ENCODE results near the gene NYAP2.

Gene NYAP2

GRCh38 chr2:225536036-225536435, 136.5 kb downstream of the NYAP2 start:
- WGBS (ENCODE audit: insufficient coverage), result 93% methylated on average over 2 of the region's 2 CpGs
- ChIA-PET POLR2A (no interaction called here), CTCF (interaction anchor here (0.7 kb wide), 1 partner anchor 18 kb away, joined by 3 read pairs; no protein-coding TSS in a partner anchor)
- DNase-seq, result no peak
- H3K36me3 ChIP-seq (ENCODE audit: control insufficient read depth in 4 of 4, insufficient read depth in 4 of 4, low read length in 3 of 4), result no peaks in the 10 kb centered on the region
- no peaks in the 10 kb centered on the region for H3K4me1 ChIP-seq (ENCODE audit: control extremely low read depth in 1 of 4, control insufficient read depth in 4 of 4, insufficient read depth in 4 of 4, low read length in 3 of 4)
- H3K27me3 ChIP-seq (replicated peaks in 2 of 5; ENCODE audit: control insufficient read depth in 4 of 5, insufficient read depth in 5 of 5, low read length in 4 of 5), result no peaks in the 10 kb centered on the region
- no peak overlapping the region for H3K27ac ChIP-seq (ENCODE audit: insufficient read depth in 1 of 2, low read depth in 1 of 2, low read length in 2 of 2, poor library complexity in 1 of 2, severe bottlenecking in 2 of 2)
- no peak overlapping the region for H3K4me3 ChIP-seq (ENCODE audit: control insufficient read depth in 1 of 7, extremely low read depth in 1 of 7, insufficient read depth in 4 of 7, low read depth in 2 of 7, low read length in 6 of 7)
- no peaks in the 10 kb centered on the region for H3K9me3 ChIP-seq (ENCODE audit: control extremely low read depth in 1 of 5, control insufficient read depth in 4 of 5, insufficient read depth in 2 of 5, low read depth in 1 of 5, low read length in 4 of 5)

- H3K36me3 ChIP-seq (ENCODE audit: control insufficient read depth in 4 of 4, insufficient read depth in 4 of 4, low read length in 3 of 4), result no peaks in the 10 kb centered on the region
- H3K27ac ChIP-seq (ENCODE audit: insufficient read depth in 1 of 2, low read depth in 1 of 2, low read length in 2 of 2, poor library complexity in 1 of 2, severe bottlenecking in 2 of 2), result no peak overlapping the region
- no peaks in the 10 kb centered on the region for H3K9me3 ChIP-seq (ENCODE audit: control extremely low read depth in 1 of 5, control insufficient read depth in 4 of 5, insufficient read depth in 2 of 5, low read depth in 1 of 5, low read length in 4 of 5)
- WGBS (ENCODE audit: insufficient coverage), result no CpG with 5 or more reads among the region's 2 CpGs
- peaks cover 0 to 2% (median 0%) of the 10 kb centered on the region in 5 experiments for H3K27me3 ChIP-seq (replicated peaks in 2 of 5; ENCODE audit: control insufficient read depth in 4 of 5, insufficient read depth in 5 of 5, low read length in 4 of 5)
- H3K4me1 ChIP-seq (ENCODE audit: control extremely low read depth in 1 of 4, control insufficient read depth in 4 of 4, insufficient read depth in 4 of 4, low read length in 3 of 4), result no peaks in the 10 kb centered on the region
- ChIA-PET CTCF (no interaction called here), POLR2A (no interaction called here)
- H3K4me3 ChIP-seq (ENCODE audit: control insufficient read depth in 1 of 7, extremely low read depth in 1 of 7, insufficient read depth in 4 of 7, low read depth in 2 of 7, low read length in 6 of 7), result no peak overlapping the region
- no peak for DNase-seq
Observed at GRCh38 chr2:225543626-225544025, 144.1 kb downstream of the NYAP2 start.

DNA sequence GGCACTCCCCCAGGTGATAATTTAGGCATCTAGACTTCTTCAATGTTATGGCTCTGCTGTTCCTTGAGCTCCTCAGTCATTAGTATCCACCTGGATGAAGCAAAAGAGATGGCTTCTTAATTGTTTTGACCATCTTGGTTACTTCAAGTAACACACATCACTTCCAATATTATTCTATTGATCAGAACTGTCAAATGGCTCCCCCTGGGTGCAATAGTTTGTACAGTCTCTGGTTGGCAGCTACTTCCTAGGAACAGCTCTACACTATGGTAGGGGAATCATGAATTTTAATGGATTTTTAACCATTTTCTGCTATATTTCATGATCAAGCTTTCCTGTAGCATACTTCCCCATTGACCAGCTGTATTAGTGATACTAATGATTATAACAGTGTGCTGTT, 157.0 kb downstream of the NYAP2 start:
- Histone ChIP-seq H3K4me3 (ENCODE audit: control insufficient read depth in 1 of 7, extremely low read depth in 1 of 7, insufficient read depth in 4 of 7, low read depth in 2 of 7, low read length in 6 of 7) (no peak overlapping the region), H3K9me3 (ENCODE audit: control extremely low read depth in 1 of 5, control insufficient read depth in 4 of 5, insufficient read depth in 2 of 5, low read depth in 1 of 5, low read length in 4 of 5) (no peaks in the 10 kb centered on the region), H3K4me1 (ENCODE audit: control extremely low read depth in 1 of 4, control insufficient read depth in 4 of 4, insufficient read depth in 4 of 4, low read length in 3 of 4) (no peaks in the 10 kb centered on the region), H3K36me3 (ENCODE audit: control insufficient read depth in 4 of 4, insufficient read depth in 4 of 4, low read length in 3 of 4) (no peaks in the 10 kb centered on the region), H3K27ac (ENCODE audit: insufficient read depth in 1 of 2, low read depth in 1 of 2, low read length in 2 of 2, poor library complexity in 1 of 2, severe bottlenecking in 2 of 2) (no peak overlapping the region), H3K27me3 (replicated peaks in 2 of 5; ENCODE audit: control insufficient read depth in 4 of 5, insufficient read depth in 5 of 5, low read length in 4 of 5) (peaks cover 0 to 3% (median 2%) of the 10 kb centered on the region in 5 experiments)
- CTCF ChIA-PET, result interaction anchor here (2.1 kb wide), 1 partner anchor 11 kb away, joined by 6 read pairs; no protein-coding TSS in a partner anchor
- POLR2A ChIA-PET, result no interaction called here
- no peak for DNase-seq

GRCh38 chr2:225558399-225559071, 159.0 kb downstream of the NYAP2 start:
- Histone ChIP-seq H3K27ac (ENCODE audit: insufficient read depth in 1 of 2, low read depth in 1 of 2, low read length in 2 of 2, poor library complexity in 1 of 2, severe bottlenecking in 2 of 2) (no peak overlapping the region), H3K4me3 (ENCODE audit: control insufficient read depth in 1 of 7, extremely low read depth in 1 of 7, insufficient read depth in 4 of 7, low read depth in 2 of 7, low read length in 6 of 7) (no peak overlapping the region), H3K4me1 (ENCODE audit: control extremely low read depth in 1 of 4, control insufficient read depth in 4 of 4, insufficient read depth in 4 of 4, low read length in 3 of 4) (no peaks in the 10 kb centered on the region), H3K36me3 (ENCODE audit: control insufficient read depth in 4 of 4, insufficient read depth in 4 of 4, low read length in 3 of 4) (no peaks in the 10 kb centered on the region), H3K27me3 (replicated peaks in 2 of 5; ENCODE audit: control insufficient read depth in 4 of 5, insufficient read depth in 5 of 5, low read length in 4 of 5) (peaks cover 0 to 4% (median 2%) of the 10 kb centered on the region in 5 experiments), H3K9me3 (ENCODE audit: control extremely low read depth in 1 of 5, control insufficient read depth in 4 of 5, insufficient read depth in 2 of 5, low read depth in 1 of 5, low read length in 4 of 5) (no peaks in the 10 kb centered on the region)
- ChIA-PET POLR2A (no interaction called here), CTCF (interaction anchor here (2.1 kb wide), 1 partner anchor 14 kb away, joined by 6 read pairs; no protein-coding TSS in a partner anchor)
- no peak for DNase-seq
- 93% methylated on average over 5 of the region's 6 CpGs for WGBS (ENCODE audit: insufficient coverage)

DNA sequence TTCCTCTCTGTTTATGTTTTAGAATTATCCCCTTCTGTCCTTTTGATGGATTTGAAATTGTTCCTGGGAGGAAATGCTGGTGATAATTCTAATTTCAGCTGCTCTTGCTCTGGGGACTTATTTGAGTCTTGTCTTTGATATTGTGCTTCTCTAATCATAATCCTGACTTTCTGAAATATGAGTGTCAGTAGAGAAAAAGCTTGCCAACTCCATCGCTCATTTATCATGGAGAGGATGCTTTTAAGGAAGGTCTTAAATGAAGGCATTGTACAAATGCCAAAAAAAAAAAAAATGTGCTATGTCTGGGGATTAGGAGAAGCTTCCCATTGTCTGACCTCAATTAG, 159.5 kb downstream of the NYAP2 start:
- Histone ChIP-seq H3K4me1 (ENCODE audit: control extremely low read depth in 1 of 4, control insufficient read depth in 4 of 4, insufficient read depth in 4 of 4, low read length in 3 of 4) (no peaks in the 10 kb centered on the region), H3K36me3 (ENCODE audit: control insufficient read depth in 4 of 4, insufficient read depth in 4 of 4, low read length in 3 of 4) (no peaks in the 10 kb centered on the region), H3K27me3 (replicated peaks in 2 of 5; ENCODE audit: control insufficient read depth in 4 of 5, insufficient read depth in 5 of 5, low read length in 4 of 5) (peaks cover 0 to 4% (median 2%) of the 10 kb centered on the region in 5 experiments), H3K4me3 (ENCODE audit: control insufficient read depth in 1 of 7, extremely low read depth in 1 of 7, insufficient read depth in 4 of 7, low read depth in 2 of 7, low read length in 6 of 7) (no peak overlapping the region), H3K9me3 (ENCODE audit: control extremely low read depth in 1 of 5, control insufficient read depth in 4 of 5, insufficient read depth in 2 of 5, low read depth in 1 of 5, low read length in 4 of 5) (no peaks in the 10 kb centered on the region), H3K27ac (ENCODE audit: insufficient read depth in 1 of 2, low read depth in 1 of 2, low read length in 2 of 2, poor library complexity in 1 of 2, severe bottlenecking in 2 of 2) (no peak overlapping the region)
- no peak for DNase-seq
- ChIA-PET CTCF (no interaction called here), POLR2A (no interaction called here)
- WGBS (ENCODE audit: insufficient coverage), result no CpG with 5 or more reads among the region's 1 CpG

DNA sequence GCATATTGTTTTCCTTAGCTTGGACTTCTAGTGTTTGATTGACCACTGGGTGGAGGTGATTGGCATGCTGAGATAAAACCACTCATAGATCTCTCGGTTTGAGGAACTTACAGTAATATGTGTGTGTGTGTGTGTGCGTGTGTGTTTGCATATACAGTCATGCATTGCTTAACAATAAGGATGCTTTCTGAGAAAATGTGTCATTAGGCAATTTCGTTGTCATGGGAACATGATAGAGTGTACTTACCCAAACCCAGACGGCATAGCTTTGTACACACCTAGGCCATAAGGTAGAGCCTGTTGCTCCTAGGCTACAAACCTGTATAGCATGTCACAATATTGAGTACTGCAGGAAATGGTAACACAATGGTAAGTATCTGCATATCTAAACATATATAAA, 167.3 kb downstream of the NYAP2 start:
- 39% methylated on average over 2 of the region's 4 CpGs for WGBS (ENCODE audit: insufficient coverage)
- peaks cover 0 to 2% (median 0%) of the 10 kb centered on the region in 5 experiments for H3K27me3 ChIP-seq (replicated peaks in 2 of 5; ENCODE audit: control insufficient read depth in 4 of 5, insufficient read depth in 5 of 5, low read length in 4 of 5)
- no peak overlapping the region for H3K27ac ChIP-seq (ENCODE audit: insufficient read depth in 1 of 2, low read depth in 1 of 2, low read length in 2 of 2, poor library complexity in 1 of 2, severe bottlenecking in 2 of 2)
- no peak overlapping the region for H3K4me3 ChIP-seq (ENCODE audit: control insufficient read depth in 1 of 7, extremely low read depth in 1 of 7, insufficient read depth in 4 of 7, low read depth in 2 of 7, low read length in 6 of 7)
- POLR2A ChIA-PET, result no interaction called here
- H3K36me3 ChIP-seq (ENCODE audit: control insufficient read depth in 4 of 4, insufficient read depth in 4 of 4, low read length in 3 of 4), result no peaks in the 10 kb centered on the region
- DNase-seq, result no peak
- CTCF ChIA-PET, result no interaction called here
- no peaks in the 10 kb centered on the region for H3K4me1 ChIP-seq (ENCODE audit: control extremely low read depth in 1 of 4, control insufficient read depth in 4 of 4, insufficient read depth in 4 of 4, low read length in 3 of 4)
- H3K9me3 ChIP-seq (ENCODE audit: control extremely low read depth in 1 of 5, control insufficient read depth in 4 of 5, insufficient read depth in 2 of 5, low read depth in 1 of 5, low read length in 4 of 5), result peaks cover 0 to 2% (median 0%) of the 10 kb centered on the region in 5 experiments

DNA sequence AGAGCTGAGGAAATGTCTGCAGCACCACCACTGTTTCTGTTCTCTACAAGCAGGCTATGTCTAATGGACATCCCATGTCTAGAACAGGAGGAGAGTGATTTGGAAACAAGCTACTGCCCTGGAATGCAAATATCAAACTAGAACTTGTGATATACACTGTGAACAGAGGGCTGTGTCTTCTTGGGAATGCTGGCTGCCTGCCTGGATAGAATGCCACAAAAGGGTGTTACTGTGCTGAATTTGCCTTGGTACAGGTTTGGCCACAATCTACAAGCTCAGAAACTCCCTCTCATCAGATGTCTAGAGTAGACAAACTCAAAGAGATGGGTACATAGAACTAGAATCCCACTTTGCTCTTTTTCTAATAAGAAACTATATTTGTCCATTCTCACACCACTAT, 170.5 kb downstream of the NYAP2 start:
- CTCF ChIA-PET, result no interaction called here
- Histone ChIP-seq H3K27ac (ENCODE audit: insufficient read depth in 1 of 2, low read depth in 1 of 2, low read length in 2 of 2, poor library complexity in 1 of 2, severe bottlenecking in 2 of 2) (no peak overlapping the region), H3K9me3 (ENCODE audit: control extremely low read depth in 1 of 5, control insufficient read depth in 4 of 5, insufficient read depth in 2 of 5, low read depth in 1 of 5, low read length in 4 of 5) (peaks cover 0 to 2% (median 0%) of the 10 kb centered on the region in 5 experiments), H3K36me3 (ENCODE audit: control insufficient read depth in 4 of 4, insufficient read depth in 4 of 4, low read length in 3 of 4) (no peaks in the 10 kb centered on the region), H3K4me1 (ENCODE audit: control extremely low read depth in 1 of 4, control insufficient read depth in 4 of 4, insufficient read depth in 4 of 4, low read length in 3 of 4) (no peaks in the 10 kb centered on the region), H3K27me3 (replicated peaks in 2 of 5; ENCODE audit: control insufficient read depth in 4 of 5, insufficient read depth in 5 of 5, low read length in 4 of 5) (no peaks in the 10 kb centered on the region), H3K4me3 (ENCODE audit: control insufficient read depth in 1 of 7, extremely low read depth in 1 of 7, insufficient read depth in 4 of 7, low read depth in 2 of 7, low read length in 6 of 7) (no peak overlapping the region)
- DNase-seq, result no peak
- POLR2A ChIA-PET, result no interaction called here

All from common myeloid progenitor, CD34-positive (primary cell).